Stomach smooth muscle (tissue), 2 donors: ENCODE data around the gene ZFR2.
"Not testable (repeated sequence)": the region's sequence is repeated elsewhere in the genome, so short reads cannot be mapped to it uniquely, and the experiment has no call there.

Experiments
- H3K27ac ChIP-seq: one replicate; pipeline ENCODE4 v1.7.0; 2013; ENCODE audit warnings: mild to moderate bottlenecking, low read length, inconsistent platforms
- H3K27me3 ChIP-seq, 2 donors: one replicate each; pipeline ENCODE4 v1.7.0; 2013; ENCODE audit warnings: low read length in 2 of 2; ENCODE audit not compliant: insufficient read depth in 2 of 2, control insufficient read depth in 1 of 2
- H3K36me3 ChIP-seq, 2 donors: one replicate each; pipeline ENCODE4 v1.7.0; 2013; ENCODE audit warnings: low read length in 2 of 2; ENCODE audit not compliant: control insufficient read depth in 2 of 2, insufficient read depth in 2 of 2
- H3K4me1 ChIP-seq: one replicate; pipeline ENCODE4 v1.7.0; 2013; ENCODE audit warnings: low read length; ENCODE audit not compliant: control insufficient read depth, insufficient read depth
- H3K4me3 ChIP-seq, 2 donors: one replicate each; pipeline ENCODE4 v1.7.0; 2013; ENCODE audit warnings: low read length in 2 of 2
- H3K9ac ChIP-seq, 2 donors: one replicate each; pipeline ENCODE4 v1.7.0; 2013; ENCODE audit warnings: low read length in 2 of 2, mild to moderate bottlenecking in 1 of 2
- H3K9me3 ChIP-seq, 2 donors: one replicate each; pipeline ENCODE4 v1.7.0; 2013; ENCODE audit warnings: low read length in 2 of 2; ENCODE audit not compliant: control insufficient read depth in 2 of 2
- donor health status: healthy.
- donor health status: Pancreatic carcinoma.

The ZFR2 gene

DNA sequence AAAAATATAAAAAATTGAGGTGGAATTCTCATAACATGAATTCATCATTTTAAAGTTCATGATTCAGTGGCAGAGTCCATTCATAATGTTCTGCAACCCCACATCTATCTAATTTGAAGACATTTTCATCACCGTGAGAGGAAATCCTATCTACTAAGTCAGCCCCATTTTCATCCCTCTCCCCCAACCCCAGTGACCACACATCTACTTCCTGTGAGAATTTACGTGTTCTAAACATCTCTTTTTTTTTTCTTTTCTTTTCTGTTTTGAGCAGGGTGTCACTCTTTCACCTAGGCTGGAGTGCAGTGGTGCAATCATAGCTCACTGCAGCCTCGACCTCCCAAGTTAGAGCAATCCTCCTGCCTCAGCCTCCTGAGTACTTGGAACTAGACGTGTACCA, 29.1 kb upstream of the ZFR2 start:
- peaks cover 2% of the 10 kb centered on the region for H3K4me1 ChIP-seq
- no peaks in the 10 kb centered on the region for H3K36me3 ChIP-seq
- no peak overlapping the region for H3K9ac ChIP-seq
- peaks cover 0 to 4% of the 10 kb centered on the region in 2 donors for H3K27me3 ChIP-seq
- H3K4me3 ChIP-seq = no peak overlapping the region
- no peak overlapping the region for H3K27ac ChIP-seq
- H3K9me3 ChIP-seq = peaks cover 0 to 12% of the 10 kb centered on the region in 2 donors

- Histone ChIP-seq H3K4me1 (peaks cover 2% of the 10 kb centered on the region), H3K27ac (no peak overlapping the region), H3K9me3 (peaks cover 0 to 12% of the 10 kb centered on the region in 2 donors), H3K4me3 (no peak overlapping the region), H3K27me3 (no peaks in the 10 kb centered on the region), H3K9ac (no peak overlapping the region), H3K36me3 (no peaks in the 10 kb centered on the region)
Measured at GRCh38 chr19:3895788-3896187, 26.9 kb upstream of the ZFR2 start.

- not testable (repeated sequence) for H3K4me3 ChIP-seq, H3K27ac ChIP-seq, H3K27me3 ChIP-seq, H3K4me1 ChIP-seq, H3K36me3 ChIP-seq, H3K9ac ChIP-seq
- peaks cover 0 to 12% of the 10 kb centered on the region in 2 donors for H3K9me3 ChIP-seq
Measured at GRCh38 chr19:3894959-3895358, 26.1 kb upstream of the ZFR2 start.

GRCh38 chr19:3893509-3894179, 24.8 kb upstream of the ZFR2 start:
- Histone ChIP-seq H3K27me3 (no peaks in the 10 kb centered on the region), H3K9ac (no peak overlapping the region), H3K4me3 (no peak overlapping the region), H3K36me3 (no peaks in the 10 kb centered on the region), H3K4me1 (no peaks in the 10 kb centered on the region), H3K27ac (no peak overlapping the region), H3K9me3 (peaks cover 0 to 8% of the 10 kb centered on the region in 2 donors)

- H3K27me3 ChIP-seq = no peaks in the 10 kb centered on the region
- H3K9me3 ChIP-seq = no peaks in the 10 kb centered on the region
- no peak overlapping the region for H3K4me3 ChIP-seq
- no peaks in the 10 kb centered on the region for H3K36me3 ChIP-seq
- H3K9ac ChIP-seq = no peak overlapping the region
- H3K27ac ChIP-seq = no peak overlapping the region
- no peaks in the 10 kb centered on the region for H3K4me1 ChIP-seq
Measured at GRCh38 chr19:3890591-3890990, 21.8 kb upstream of the ZFR2 start.

DNA sequence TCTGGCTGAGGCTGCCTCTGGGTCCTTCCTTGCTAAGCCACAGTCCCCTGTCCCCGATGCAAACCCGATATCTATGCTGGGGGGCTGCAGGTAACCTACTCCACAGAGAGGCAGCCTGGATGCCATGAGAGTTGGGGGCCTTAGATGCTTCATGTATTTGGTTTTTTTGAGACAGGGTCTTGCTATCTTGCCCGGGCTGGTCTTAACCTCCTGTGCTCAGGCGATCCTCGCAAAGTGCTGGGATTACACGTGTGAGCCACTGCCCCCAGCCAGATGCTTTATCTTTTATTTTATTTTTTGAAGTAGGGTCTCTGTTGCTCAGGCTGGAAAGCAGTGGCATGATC, 13.2 kb upstream of the ZFR2 start:
- Histone ChIP-seq H3K36me3 (no peaks in the 10 kb centered on the region), H3K9ac (no peak overlapping the region), H3K27me3 (peaks cover 28 to 36% of the 10 kb centered on the region in 2 donors), H3K9me3 (no peaks in the 10 kb centered on the region), H3K4me3 (no peak overlapping the region), H3K27ac (no peak overlapping the region), H3K4me1 (no peaks in the 10 kb centered on the region)

DNA sequence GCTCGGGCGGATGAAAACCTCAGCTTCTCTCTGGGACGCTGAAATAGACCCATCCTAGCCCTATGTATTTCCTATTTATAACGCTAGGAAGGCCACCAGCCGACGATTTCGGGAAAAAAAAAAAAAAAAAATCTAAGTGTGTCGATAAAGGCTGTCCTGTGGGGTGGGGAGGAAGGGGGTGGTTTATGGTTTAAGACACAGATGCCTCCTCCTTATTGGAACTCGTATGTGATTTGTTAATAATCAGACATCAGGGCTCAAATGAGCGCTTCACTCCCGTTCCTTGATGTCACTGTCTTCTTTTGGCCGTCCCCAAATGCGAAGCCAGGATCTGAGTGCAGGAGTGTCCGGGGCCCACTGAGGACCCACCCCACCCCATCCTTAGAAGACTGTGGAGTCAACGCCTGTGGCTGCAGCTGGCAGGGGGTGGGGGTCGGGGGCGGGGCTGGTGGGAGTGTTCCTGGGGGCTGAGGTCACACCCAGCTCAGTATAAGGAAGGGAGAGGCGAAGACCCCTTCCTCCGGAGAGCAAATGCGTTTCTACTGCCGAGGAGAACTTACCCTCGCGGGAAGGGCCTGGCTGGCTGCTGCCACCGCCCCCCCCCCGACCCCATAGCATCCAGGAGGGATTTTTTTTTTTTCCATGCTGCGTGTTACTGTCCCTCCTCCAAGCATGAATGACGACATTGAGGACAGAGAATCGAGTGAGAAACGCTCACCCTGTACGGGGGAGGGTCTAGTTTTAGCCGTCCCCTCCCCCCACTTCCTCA, 12.6 kb upstream of the ZFR2 start:
- H3K9ac ChIP-seq = no peak overlapping the region
- no peaks in the 10 kb centered on the region for H3K36me3 ChIP-seq
- H3K4me1 ChIP-seq = no peaks in the 10 kb centered on the region
- H3K27me3 ChIP-seq = peaks cover 28 to 36% of the 10 kb centered on the region in 2 donors
- no peak overlapping the region for H3K4me3 ChIP-seq
- no peak overlapping the region for H3K27ac ChIP-seq
- no peaks in the 10 kb centered on the region for H3K9me3 ChIP-seq

DNA sequence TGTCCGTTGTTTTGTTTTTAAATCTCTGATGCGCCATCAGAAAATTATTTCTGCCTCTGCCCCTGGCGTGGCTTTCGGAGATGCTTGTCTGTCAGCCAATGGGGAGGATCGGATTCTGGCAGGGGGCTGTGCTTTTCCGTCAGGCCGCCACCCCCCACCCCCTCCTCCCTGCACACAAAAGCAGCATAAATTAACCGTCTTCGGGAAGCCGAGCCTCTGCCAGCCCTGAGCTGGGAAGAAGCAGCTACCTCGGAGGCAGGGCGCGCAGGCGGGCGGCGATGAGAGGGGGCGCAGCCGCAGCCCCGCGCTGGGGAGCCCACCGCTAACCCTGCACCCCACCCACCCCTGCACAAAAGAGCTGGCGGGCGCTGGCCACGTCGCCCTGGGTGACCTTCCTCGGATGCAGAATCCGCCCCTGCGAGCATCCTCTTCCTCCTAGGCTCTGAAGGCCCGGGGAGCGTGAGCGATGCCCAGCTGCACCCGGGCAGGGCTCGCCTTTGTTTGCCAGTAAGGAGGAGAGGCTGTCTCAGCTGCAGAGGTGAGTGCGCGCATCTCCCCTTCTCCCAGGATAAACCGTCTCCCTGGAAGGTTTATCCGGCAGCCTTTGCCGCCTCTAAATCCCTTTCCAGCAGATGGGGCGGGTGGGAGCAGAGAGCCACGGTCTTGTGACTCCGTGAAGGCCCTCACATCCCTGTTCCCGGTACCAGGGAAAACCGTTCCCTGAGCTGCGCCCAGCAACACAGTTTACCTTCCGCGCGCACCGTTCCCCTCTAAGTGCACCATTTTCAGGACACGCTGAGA, 11.8 kb upstream of the ZFR2 start, which contains the start of gene ATCAY:
TSS of gene ATCAY (plus strand) at position 215 of the 801 bp plus-strand sequence. CDS start 5,083 bp downstream, outside the sequence.
- Histone ChIP-seq H3K27ac (no peak within 1 kb of the TSS), H3K9ac (no peak within 1 kb of the TSS), H3K27me3 (peaks cover 28 to 36% of the 10 kb centered on the region in 2 donors), H3K36me3 (no peaks in the 10 kb centered on the region), H3K4me3 (no peak within 1 kb of the TSS), H3K9me3 (no peaks in the 10 kb centered on the region), H3K4me1 (no peaks in the 10 kb centered on the region)

DNA sequence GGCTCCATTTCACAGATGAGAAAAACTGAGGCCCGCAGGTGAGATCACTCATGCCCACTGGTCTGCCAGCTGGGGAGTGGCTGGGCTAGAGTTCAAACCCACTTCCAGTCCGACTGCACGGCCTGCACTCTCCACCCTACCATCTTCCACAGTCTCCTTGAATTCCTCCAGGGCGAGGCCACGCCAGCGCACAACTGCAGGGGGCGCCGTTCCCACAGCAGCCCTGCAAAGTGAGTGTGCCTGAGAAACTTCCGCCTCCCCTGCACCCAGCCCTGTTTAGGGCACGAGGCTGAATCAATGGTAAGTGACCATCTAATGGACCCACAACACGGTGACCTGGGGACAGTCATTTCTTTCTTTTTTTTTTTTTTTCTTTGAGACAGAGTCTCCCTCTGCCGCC, 10.8 kb upstream of the ZFR2 start:
- H3K4me3 ChIP-seq = no peak overlapping the region
- H3K9ac ChIP-seq = no peak overlapping the region
- no peaks in the 10 kb centered on the region for H3K4me1 ChIP-seq
- H3K9me3 ChIP-seq = no peaks in the 10 kb centered on the region
- peaks cover 28 to 36% of the 10 kb centered on the region in 2 donors for H3K27me3 ChIP-seq
- no peaks in the 10 kb centered on the region for H3K36me3 ChIP-seq
- H3K27ac ChIP-seq = no peak overlapping the region

- not testable (repeated sequence) for H3K9ac ChIP-seq, H3K9me3 ChIP-seq, H3K27ac ChIP-seq, H3K4me1 ChIP-seq, H3K4me3 ChIP-seq, H3K36me3 ChIP-seq
- H3K27me3 ChIP-seq = peaks cover 10 to 19% of the 10 kb centered on the region in 2 donors
Measured at GRCh38 chr19:3874695-3875094, 5.9 kb upstream of the ZFR2 start.
